NCI-H510A treated with DMSO at 0.1 percent for 48 hours (cell line): Measurements from ENCODE around the gene RIMS3.

ENCODE experiments used
- DNase-seq: peaks from one replicate; lab custom pipeline; 2025; lab: John Stamatoyannopoulos, UW

Gene RIMS3

DNA sequence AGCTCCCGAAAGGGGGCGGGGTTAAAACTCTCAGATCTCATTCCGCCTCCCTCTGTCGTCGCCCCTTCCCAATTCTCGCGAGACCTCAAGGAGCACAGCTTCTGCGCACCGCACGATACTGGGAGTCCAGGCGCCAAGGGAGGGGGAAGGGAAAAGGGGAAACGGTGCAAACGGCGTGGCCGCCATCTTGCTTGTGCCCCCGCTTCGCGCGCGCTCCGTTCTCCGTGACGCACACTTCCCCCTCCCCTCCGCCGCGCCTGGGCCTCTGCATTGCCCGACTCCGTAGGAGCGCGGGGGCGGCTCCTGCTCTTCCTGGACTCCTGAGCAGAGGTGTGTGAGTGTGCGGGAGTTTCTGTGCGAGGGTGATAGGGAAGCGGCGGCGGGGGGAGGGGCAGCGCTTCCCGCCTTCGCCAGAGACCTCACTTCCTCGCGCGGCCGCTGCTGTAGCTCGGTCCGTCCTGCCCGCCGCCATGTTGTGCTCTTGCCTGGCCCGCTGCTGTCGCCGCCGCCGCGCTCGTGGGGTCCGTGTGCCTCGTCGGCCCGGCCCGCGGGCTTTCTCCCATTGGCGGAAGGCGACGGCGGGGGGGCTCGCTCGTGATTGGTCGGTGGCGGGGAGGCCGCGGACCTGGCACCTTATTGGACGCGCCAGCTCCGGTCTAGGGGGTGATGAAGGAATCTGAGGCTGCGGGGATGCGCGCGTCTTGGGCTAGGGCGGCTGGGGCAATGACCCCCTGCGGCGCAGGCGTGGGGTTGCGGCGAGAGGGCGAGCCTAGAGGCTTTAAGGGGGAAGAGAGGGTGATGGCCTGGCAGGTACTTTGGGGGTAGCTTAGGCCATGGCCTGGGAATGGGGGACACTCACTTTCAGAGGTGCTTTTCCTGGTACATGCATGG, 26.3 kb upstream of the RIMS3 start, which contains the start of gene NFYC:
TSS of gene NFYC (plus strand) at position 167 of the 891 bp plus-strand sequence. CDS start 47,140 bp downstream, outside the sequence.
- peak; percentile 99 for DNase-seq

DNA sequence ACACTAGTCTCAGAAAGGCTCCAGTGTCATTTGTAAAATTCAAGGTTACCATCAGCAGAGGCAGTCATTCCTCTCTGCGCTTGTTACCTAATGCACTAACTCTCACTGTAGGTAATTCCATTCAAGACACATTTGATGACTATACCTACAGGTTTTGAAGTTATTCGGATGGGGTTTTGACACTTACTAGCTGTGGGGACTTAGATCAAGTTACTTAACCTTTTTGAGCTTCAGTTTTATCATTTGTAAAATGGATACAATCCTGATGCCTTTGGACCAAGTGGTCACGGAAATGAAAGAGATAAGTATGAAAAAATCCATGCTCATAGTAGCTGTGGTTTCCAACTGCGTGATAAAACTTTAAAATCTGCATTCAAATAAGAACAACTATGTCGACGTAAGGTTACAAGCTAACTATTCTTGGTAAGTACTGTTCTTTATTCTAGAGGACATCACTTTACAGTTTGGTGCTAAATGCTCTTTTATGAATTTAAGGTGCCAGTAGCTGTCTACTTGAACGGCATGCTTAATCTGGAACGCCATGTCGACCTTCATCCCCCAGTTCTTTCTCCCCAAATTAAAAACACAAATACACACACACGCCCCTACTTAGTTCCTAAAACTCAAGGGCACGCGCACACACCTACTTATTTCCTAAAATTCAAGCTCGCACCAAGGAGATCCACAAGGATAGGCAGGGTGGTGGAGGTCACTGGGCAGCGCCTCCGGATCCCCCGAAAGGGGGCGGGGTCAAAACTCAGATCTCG, 25.5 kb upstream of the RIMS3 start:
- DNase-seq: no peak

DNA sequence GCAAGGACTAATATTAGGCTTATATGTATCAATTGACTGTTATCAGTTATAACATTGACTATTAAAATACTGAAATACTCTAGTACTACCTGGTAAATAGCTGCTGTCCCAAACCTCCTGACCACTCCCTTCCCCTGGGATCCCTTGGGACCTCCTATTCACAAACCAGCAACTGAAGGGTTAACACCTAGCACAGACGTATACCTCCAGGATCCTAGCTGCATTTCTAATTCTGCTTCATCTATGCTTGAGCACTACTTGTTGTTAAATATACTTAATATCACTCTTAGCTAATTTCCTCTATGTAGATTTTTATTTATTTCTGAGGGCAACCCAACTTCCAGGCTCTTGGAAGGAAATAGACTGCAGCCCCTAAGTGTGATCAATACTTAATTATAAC, 24.3 kb upstream of the RIMS3 start:
- DNase-seq: no peak

DNA sequence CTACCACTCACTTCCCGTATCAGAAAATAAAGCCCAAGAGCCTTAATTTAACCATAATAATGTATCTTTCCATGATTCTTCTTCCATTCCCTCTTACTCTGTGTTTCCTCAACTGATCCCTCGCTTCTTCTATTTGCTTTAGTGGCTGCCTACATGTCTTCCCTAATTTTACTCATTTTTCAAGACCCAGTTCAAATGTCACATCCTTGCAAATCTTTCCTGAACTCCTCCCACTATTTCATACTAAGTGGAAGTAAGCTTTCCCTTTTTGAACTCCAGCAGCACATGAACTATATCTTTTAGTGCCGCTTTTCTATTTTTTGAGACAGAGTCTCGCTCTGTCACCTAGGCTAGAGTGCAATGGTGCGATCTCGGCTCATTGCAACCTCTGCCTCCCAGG, 22.2 kb upstream of the RIMS3 start:
- no peak for DNase-seq

DNA sequence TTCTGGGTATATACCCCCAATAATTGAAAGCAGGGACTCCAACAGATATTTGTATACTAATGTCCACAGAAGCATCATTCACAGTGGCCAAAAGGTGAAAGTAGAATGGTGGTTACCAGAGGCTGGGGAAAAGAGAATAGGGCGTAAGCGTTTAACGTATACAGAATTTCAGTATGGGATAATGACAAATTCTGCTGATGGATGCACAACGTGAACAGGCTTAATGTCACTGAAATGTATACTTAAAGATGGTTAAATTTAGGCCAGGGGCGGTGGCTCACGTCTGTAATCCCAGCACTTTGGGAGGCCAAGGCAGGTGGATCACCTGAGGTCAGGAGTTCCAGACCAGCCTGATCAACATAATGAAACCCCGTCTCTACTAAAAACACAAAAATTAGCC, 21.6 kb upstream of the RIMS3 start:
- DNase-seq: no peak

DNA sequence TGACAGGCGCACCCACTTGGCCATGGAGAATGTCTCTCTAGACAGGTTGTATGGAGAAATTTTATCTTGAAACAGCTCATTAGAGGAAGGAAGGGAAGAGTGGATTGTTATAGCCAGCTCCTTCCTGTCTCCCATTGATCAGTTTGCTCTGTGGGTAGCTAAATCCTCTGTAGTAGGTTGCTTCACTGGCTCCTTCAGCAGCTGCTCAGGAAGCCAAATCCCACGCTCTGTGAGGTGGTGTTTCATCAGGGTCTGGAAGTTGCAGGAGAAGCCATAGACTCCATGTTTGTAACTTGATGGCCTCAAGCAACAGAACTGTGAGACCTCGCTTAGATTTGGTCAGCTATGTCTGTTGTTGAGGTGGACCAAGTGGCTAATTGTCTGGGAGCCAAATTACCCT, 19.2 kb upstream of the RIMS3 start:
- no peak for DNase-seq

DNA sequence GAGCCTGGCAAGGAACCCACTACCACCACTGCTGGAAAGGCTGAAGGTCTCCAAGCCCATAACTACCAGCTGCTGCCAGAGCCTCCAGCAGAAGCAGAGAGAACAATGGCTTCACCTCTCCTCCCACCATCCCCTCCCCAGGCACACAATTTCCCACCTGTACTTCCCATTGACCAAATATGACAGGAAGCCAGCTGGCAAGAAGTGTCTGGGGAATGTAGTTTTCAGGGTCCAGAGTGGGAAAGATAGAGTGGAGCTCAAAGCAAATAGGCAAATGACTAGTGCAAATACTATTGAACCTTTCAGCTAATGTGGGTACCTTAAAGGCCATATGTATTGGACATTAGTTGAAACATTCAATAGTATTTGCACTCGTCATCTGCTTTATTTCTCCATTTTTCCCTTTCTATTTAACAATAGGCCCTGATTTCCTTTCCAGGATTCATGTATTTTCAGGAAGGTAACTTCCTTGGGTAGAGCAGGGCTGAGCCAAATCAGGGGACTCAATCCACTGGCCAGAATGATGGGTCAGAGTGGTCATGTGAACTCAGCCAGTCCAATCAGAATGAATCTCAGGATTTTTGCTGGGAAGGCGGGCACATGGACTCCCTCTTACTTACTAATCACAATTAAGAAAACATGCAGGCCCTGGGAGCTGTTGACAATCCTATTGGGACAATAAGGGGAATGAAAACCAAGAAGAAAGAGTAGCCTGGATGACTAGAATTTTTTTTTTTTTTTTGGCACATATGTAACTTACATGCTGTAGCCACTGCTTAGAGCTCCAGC, 13.9 kb upstream of the RIMS3 start:
- no peak for DNase-seq

DNA sequence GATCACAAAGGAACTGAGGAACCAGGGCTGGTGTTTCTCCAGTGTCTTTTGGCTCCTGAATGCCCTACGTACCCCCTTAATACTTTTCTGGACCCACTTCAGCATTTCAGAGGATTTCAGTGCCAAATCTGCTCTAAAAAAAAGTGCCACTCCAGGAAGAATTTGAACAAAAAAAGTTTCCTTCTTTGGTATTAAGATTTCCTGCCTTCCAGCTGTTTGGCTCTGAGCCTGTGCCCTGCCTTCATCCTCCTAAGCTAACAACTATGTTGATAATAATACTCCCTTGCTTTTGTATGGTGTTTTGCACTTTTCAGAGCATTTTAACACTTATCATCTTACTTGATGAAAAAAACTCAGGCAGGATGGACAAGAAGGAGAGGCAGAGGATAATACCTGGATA, 11.0 kb upstream of the RIMS3 start:
- DNase-seq: no peak

DNA sequence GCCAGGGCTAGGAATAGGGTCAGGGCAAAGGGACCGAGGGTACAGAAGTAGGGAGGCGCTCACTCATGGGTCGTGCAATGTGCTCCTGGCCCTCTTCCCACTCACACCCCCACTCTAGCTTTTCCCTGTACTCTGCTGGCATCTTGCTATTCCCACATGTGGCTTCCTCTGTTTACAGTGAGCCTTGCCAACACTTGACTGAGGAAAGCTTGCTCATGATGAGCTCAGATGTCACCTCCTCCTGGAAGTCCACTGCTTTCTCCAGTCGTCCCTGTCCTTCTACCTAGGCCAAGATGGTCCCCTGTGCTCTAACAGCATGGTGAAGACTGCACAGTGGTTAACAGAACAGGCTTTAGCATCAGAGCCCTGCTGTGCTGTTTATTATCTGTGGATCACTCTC, 8.0 kb upstream of the RIMS3 start:
- DNase-seq: no peak

DNA sequence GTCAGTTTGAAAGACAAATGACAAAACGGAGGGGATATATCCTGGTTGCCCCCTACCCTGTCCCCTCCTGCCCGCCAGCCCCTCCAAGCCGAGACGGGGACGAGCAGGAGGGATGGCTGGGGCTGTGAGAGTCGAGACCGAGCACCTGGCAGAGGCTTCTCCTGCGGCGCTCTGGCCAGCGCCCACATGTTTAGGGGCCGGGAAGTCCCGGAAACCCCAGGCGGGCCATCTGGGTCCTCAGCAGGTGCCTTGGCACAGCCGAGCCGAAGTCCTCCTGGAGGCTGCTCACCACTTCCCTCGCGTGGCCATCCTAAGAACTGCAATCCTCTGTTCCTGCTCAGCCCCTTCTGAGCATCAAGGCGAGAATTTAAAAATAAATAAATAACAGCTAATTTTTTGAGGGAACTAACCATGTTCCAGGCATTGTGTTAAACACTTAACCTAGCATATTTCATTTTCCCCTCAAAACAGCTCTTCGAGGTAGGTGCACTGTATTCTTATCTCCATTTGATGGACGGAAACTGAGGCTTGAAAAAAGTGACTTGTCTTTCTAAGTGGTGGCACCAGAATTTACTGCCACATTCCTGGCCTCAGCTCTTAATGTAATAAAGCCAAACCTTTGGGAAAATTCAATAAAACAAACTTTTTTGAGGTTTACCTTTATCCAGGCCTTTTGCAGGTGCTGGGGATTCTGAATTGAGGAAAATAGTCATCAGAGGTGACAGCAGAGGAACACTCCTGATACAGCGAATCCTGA, 3.5 kb upstream of the RIMS3 start:
- peak; percentile 98 for DNase-seq

DNA sequence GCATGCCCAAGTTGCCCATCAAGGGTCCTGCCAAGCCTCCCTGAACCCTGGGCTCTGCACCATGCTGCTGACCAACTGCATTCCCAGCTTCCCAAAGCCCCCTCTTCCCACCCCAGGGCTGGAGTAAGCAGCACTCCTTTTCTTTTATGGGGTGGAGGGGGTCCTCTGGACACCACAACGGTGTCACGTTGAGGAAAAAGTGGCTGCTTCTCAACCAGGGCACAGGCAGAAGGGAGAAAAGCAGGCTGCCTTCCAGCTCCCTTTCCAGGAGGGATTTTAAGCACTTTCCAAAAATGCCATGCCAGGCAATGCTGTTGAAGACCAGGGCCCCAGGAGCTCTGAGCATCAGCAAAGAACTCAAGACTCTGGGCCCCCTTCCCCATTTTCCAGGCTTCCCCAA, 691 bp downstream of the RIMS3 start:
- DNase-seq: no peak

DNA sequence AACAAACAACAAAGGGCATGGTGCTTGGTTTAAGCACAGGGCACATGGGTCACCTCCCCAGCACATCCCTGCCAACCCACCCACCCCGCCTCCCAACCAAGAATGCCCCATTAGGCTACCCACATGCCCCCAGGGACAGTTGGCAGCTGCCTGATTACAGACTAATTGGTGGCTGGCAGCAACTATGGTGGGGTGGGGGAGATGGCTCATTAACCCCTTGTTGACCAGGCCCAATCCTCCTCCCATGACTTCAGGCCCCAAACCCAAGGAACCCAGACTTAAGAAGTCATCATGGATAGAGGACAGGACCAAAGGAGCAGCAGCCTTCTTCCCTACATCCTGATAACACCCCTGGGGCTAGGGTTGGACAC, 1.3 kb downstream of the RIMS3 start:
- DNase-seq: no peak

DNA sequence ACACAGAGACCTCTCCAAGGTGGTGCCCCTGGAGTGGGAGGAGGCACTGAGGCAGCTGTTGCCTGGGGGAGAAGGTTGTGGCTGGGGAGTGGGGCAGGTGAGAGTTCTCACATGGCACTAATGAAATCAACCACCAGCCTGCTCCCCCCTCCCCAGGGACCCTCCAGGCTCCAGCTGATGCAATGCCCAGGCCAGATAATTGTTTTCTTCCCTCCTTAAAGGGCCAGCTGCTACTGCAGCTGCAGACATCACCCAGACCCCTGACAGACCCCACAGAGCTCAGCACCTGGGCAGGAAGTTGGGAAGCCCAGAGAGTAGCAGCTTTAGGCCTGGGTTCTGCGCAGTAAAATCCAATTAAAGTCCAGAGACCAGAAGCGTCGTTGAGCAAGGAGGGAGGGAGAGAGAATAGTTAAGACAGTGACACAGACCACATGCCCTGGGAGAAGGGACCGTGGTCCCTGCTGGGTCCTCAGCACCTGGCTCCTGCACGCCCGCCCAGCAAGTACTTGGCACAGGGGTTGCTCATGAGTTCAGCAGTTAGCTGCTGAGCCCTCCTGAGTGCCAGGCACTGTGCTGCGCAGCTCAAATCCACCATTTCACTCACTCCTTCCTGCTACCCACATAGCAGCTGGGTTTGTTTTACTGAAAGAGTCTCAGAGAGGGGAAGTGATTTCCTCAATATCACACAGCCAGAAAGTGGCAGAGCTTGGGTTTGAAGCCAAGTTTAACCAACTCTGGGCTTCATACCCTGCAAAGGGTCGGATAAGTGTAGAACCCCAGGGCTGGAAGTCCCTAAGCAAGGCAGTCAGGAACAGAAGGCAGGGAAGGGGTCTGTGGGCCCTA, 1.9 kb downstream of the RIMS3 start:
- no peak for DNase-seq

DNA sequence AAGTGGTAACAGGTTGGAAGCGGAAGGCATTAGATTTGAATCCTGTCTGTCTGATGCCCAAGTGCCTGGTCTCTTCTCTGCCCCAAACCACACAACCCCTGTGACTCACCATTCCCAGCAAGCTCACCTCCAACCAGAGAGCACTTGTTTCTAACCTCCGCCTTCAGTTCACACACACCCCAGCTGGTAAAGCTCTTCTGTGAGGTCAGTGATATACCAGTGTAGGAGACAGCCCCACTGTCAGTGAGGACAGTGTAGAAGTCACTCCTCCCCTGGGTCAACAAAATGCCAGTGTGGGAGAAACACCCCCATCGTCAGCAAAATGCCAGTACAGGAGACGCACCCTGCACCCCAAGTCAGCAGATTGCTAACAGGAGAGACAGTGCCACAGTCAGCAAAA, 2.6 kb downstream of the RIMS3 start:
- DNase-seq: peak; percentile 39

DNA sequence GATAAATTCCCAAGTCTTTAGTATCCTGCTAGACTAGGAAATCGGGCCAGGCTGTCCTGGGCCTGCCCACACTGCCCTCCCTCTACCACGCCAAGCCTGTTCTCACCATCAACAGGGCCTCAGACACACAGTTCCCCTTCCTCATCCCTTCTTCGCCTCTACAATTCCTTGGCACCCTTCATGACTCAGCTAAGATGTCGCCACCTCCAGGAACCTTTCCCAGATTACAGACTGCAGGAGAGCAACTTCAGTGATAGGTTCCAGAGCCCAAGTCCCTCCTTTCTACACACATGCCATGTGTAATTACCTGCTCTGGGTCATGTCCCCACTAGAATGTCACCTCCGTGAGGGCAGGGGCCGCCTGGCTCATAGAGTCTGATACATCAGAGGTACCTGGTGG, 3.3 kb downstream of the RIMS3 start:
- DNase-seq: no peak

DNA sequence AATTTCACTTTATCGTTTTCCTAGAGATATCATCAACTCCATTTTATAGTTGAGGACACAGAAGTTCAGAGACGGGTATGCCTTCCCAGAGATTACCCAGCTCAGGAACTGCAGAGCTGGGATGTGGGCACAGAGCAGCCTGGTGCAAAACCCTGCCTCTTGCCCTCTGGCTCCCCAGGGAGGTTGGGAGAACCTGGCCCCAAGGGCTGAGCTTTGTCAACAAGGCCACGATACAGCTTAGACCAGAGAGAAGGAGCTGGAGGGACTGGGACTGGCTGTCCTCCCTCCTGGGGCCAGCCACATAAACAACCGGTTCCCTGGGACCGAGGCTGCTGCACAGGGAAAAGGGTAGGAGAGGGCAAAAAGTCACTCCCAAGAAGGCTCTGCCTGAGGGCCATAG, 3.8 kb downstream of the RIMS3 start:
- no peak for DNase-seq

DNA sequence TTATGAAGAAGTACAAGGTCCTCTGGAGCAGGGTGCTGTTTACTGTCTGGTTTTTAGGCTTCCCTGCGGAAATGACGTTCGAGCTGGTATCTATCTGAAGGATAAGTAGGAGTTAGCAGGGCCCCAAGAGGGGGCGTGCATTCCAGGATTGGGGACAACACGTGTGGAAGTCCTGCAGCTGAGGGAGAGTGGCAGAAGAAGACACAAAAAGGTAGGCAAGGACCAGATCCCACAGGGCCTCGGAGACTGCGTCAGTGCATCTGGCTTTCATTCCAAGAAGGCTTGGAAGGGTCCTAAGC, 5.9 kb downstream of the RIMS3 start:
- DNase-seq: no peak

DNA sequence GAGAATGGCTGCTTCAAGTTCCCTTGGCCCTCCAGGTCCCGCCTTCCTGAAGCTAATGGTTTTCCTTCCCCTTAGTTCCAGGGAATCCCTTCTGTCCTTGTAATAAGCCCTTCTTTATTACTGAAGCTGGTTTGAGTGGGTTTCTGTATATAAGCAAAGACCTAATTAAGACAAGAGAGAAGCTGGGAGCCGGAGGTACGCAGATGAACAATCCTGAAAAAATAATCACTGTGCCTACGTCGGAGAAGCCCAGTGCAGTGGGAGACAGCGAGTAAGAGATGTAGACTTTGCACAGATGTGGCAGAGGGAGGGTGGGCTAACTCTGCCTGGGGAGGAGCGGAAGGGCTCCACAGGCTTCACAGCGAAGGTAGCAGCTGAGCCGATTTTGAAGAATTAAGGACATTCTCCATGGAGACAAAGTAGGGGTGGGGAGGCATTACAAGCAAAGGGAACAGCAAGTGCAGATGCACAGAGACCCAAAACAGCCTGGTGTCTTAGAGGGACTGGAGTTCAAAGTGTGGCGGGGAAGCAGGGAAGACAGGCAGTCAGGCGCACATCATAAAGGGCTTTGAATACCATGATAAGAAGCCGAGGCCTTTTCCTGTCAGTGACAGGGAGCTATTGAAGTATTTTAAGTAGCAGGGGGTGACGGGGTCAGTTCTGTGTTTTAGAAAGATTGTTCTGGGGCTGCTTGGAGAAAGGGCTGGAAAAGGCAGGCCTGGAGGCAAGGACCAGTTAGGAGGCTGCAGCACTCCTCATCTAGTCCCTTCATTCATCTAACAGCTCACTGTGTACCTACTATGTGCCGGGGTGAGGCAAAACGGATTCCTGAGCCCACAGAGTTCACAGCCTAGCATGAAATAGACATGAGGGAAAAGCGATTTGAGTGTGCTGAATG, 6.5 kb downstream of the RIMS3 start:
- no peak for DNase-seq

DNA sequence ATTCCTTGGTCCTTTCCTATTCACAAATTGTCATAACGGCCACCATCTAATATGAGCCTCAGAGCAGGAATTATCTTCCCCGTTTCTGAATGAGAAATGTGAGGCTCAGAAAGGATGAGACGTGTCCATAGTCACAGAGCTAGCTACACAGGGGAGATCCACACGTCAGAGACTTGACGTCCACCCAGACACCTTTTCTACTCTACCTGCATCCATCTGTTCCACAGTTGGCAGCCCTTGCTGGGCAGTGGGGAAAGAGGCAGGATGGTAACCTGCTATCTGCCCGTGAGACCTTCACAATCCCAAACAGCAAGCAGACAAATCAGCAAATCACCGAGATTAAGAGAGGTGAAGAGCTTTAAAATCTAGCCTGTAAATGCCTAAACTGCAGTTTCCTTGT, 8.4 kb downstream of the RIMS3 start:
- DNase-seq: no peak
